ENCODE results near the gene RNU6-1.

- TF ChIP-seq POLR2AphosphoS5 (IDR thresholded peaks at IDR 0.05) = no peak
- TF ChIP-seq, protein P1, sequence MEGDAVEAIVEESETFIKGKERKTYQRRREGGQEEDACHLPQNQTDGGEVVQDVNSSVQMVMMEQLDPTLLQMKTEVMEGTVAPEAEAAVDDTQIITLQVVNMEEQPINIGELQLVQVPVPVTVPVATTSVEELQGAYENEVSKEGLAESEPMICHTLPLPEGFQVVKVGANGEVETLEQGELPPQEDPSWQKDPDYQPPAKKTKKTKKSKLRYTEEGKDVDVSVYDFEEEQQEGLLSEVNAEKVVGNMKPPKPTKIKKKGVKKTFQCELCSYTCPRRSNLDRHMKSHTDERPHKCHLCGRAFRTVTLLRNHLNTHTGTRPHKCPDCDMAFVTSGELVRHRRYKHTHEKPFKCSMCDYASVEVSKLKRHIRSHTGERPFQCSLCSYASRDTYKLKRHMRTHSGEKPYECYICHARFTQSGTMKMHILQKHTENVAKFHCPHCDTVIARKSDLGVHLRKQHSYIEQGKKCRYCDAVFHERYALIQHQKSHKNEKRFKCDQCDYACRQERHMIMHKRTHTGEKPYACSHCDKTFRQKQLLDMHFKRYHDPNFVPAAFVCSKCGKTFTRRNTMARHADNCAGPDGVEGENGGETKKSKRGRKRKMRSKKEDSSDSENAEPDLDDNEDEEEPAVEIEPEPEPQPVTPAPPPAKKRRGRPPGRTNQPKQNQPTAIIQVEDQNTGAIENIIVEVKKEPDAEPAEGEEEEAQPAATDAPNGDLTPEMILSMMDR (IDR thresholded peaks at IDR 0.05 in 8 of 11, conservative IDR thresholded peaks at IDR 0.05 in 3 of 11) = no peak
These were observed 44.2 kb upstream of the RNU6-1 start for GRCh38 chr15:67884009-67884408.
